ENCODE results near the gene DNAJC5. TPM values are rescaled to one million over a fixed set of nuclear protein-coding genes. Genes with fewer than 3 reads are reported as not detected.
"Not testable (repeated sequence)": the region's sequence is repeated elsewhere in the genome, so short reads cannot be mapped to it uniquely, and the experiment has no call there.

DNAJC5 gene
- total and polyA plus RNA-seq, 2 experiments from 2014 or later: 7.1 to 33.5 TPM

- no peak overlapping the region for H2AFZ ChIP-seq
- H3K4me3 Mint-ChIP-seq: peak overlapping the region; percentile 17; the same call in 1 of the 3 replicates
These were observed 79.7 kb downstream of the DNAJC5 start for GRCh38 chr20:63974402-63975200.

GRCh38 chr20:63976511-63976910 is 81.6 kb downstream of the DNAJC5 start:
- Histone ChIP-seq H3K27me3 (ENCODE audit: insufficient read depth) (peaks cover 15% of the 10 kb centered on the region), H3K4me1 (ENCODE audit: insufficient read depth) (peaks cover 12% of the 10 kb centered on the region; the same call in 1 of the 2 replicates), H3F3A (replicated peaks; ENCODE audit: low read depth) (peaks cover 23% of the 10 kb centered on the region)
- ATAC-seq; H3K4me2 ChIP-seq; H3K79me2 ChIP-seq (replicated peaks; ENCODE audit: insufficient read depth); H3K4me3 ChIP-seq; H3K27ac Mint-ChIP-seq; H2AFZ ChIP-seq; H4K20me1 ChIP-seq (replicated peaks; ENCODE audit: insufficient read depth); H3K27ac ChIP-seq (ENCODE audit: low read depth); H3K36me3 ChIP-seq (ENCODE audit: insufficient read depth); H3K9me3 Mint-ChIP-seq; H3K36me3 Mint-ChIP-seq (ENCODE audit: low read depth); DNase-seq (ENCODE audit: low spot score); H3K9me2 ChIP-seq (ENCODE audit: insufficient read depth): not testable (repeated sequence)
- Mint-ChIP-seq H3K4me3 (0 out of 3 replicates have a peak overlapping the region, but pooled peaks have one; percentile 3), H3K4me1 (peaks cover 34% of the 10 kb centered on the region), H3K27me3 (ENCODE audit: insufficient read depth, low read depth, poor library complexity) (peaks cover 29% of the 10 kb centered on the region)

More at GRCh38 chr20:63974402-63975200, 79.7 kb downstream of the DNAJC5 start:
- Histone ChIP-seq H3K27me3 (ENCODE audit: insufficient read depth) (peaks cover 13% of the 10 kb centered on the region; the same call in 1 of the 2 replicates), H3K4me2 (no peak overlapping the region; the same call in 1 of the 2 replicates), H3K4me3 (no peak overlapping the region), H3F3A (replicated peaks; ENCODE audit: low read depth) (peaks cover 19% of the 10 kb centered on the region), H3K79me2 (replicated peaks; ENCODE audit: insufficient read depth) (no peaks in the 10 kb centered on the region), H4K20me1 (replicated peaks; ENCODE audit: insufficient read depth) (no peaks in the 10 kb centered on the region), H3K9me2 (ENCODE audit: insufficient read depth) (no peaks in the 10 kb centered on the region), H3K4me1 (ENCODE audit: insufficient read depth) (peaks cover 5% of the 10 kb centered on the region; the same call in 1 of the 2 replicates), H3K36me3 (ENCODE audit: insufficient read depth) (no peaks in the 10 kb centered on the region), H3K27ac (ENCODE audit: low read depth) (no peak overlapping the region)
- Mint-ChIP-seq H3K36me3 (ENCODE audit: low read depth) (no peaks in the 10 kb centered on the region; the same call in 2 of the 3 replicates), H3K27me3 (ENCODE audit: insufficient read depth, low read depth, poor library complexity) (peaks cover 30% of the 10 kb centered on the region), H3K27ac (no peak overlapping the region), H3K4me1 (peaks cover 23% of the 10 kb centered on the region), H3K9me3 (no peaks in the 10 kb centered on the region; the same call in 2 of the 3 replicates)
- no peak for DNase-seq (ENCODE audit: low spot score)
- no peak for TF ChIP-seq STAT1 (IDR thresholded peaks at IDR 0.05; ENCODE audit: unreplicated experiment)
- TF ChIP-seq, protein P1, sequence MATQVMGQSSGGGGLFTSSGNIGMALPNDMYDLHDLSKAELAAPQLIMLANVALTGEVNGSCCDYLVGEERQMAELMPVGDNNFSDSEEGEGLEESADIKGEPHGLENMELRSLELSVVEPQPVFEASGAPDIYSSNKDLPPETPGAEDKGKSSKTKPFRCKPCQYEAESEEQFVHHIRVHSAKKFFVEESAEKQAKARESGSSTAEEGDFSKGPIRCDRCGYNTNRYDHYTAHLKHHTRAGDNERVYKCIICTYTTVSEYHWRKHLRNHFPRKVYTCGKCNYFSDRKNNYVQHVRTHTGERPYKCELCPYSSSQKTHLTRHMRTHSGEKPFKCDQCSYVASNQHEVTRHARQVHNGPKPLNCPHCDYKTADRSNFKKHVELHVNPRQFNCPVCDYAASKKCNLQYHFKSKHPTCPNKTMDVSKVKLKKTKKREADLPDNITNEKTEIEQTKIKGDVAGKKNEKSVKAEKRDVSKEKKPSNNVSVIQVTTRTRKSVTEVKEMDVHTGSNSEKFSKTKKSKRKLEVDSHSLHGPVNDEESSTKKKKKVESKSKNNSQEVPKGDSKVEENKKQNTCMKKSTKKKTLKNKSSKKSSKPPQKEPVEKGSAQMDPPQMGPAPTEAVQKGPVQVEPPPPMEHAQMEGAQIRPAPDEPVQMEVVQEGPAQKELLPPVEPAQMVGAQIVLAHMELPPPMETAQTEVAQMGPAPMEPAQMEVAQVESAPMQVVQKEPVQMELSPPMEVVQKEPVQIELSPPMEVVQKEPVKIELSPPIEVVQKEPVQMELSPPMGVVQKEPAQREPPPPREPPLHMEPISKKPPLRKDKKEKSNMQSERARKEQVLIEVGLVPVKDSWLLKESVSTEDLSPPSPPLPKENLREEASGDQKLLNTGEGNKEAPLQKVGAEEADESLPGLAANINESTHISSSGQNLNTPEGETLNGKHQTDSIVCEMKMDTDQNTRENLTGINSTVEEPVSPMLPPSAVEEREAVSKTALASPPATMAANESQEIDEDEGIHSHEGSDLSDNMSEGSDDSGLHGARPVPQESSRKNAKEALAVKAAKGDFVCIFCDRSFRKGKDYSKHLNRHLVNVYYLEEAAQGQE (IDR thresholded peaks at IDR 0.05; ENCODE audit: unreplicated experiment): no peak
- TF ChIP-seq CREB1 (CRISPR knock-in tag; IDR thresholded peaks at IDR 0.05; ENCODE audit: low read depth): no peak
- no peak for TF ChIP-seq ZNF331 (CRISPR knock-in tag; IDR thresholded peaks at IDR 0.05; ENCODE audit: low read depth)
- ATAC-seq: no peak
